Measurements from ENCODE around the gene EZR. TPM values are rescaled to one million over a fixed set of nuclear protein-coding genes. Genes with fewer than 3 reads are reported as not detected.
A peak's percentile ranks its signal among the peaks of the same experiment; 100 is the strongest.

EZR gene
- total RNA-seq, 1 donor from 2014 or later = 254 TPM

DNA sequence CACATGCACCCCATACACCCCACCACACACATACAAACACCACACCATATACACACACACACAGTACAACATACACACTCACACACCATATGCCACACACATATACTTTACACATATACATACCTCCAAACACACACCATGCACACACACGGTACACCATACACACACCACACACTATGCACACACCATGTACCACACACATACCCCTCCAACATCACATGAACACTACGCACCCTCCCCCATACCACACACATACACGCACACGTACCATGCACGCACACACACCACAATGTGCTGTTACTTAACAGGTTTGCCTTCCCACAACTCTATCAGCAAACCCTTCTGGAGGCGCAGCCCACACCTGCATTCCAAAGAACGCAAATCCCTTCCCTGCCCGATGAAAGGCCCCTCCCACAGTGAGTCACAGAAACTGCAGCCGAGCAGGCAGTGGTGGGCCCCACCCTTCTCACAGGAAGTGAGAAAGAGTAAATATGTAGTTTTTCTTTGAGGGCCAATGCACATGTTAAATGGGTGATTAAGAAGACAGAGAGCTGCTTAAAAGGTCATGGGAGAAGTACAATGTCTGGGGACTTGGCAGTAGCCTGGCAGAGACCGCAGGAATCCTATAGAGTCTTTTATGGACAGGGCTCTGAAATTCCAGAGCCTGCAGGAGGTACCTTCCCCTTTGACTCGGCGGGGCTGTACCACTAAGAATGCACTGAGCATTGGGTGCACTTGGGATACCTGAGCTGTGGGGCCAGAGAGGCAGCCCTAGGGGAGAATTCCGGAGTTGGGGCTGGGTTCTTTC lies 34.1 kb upstream of the EZR start:
- H3K36me3 ChIP-seq = no peaks in the 10 kb centered on the region
- intact Hi-C loops (cut with DNase I) = no loop called here
- peak overlapping the region; percentile 87 for H3K27ac ChIP-seq
- peak; percentile 92 for DNase-seq
- H3K9me3 ChIP-seq = no peaks in the 10 kb centered on the region
- no peak overlapping the region for H3K4me3 ChIP-seq
- ATAC-seq = peak; percentile 89 to 93
- TF ChIP-seq, protein P1, sequence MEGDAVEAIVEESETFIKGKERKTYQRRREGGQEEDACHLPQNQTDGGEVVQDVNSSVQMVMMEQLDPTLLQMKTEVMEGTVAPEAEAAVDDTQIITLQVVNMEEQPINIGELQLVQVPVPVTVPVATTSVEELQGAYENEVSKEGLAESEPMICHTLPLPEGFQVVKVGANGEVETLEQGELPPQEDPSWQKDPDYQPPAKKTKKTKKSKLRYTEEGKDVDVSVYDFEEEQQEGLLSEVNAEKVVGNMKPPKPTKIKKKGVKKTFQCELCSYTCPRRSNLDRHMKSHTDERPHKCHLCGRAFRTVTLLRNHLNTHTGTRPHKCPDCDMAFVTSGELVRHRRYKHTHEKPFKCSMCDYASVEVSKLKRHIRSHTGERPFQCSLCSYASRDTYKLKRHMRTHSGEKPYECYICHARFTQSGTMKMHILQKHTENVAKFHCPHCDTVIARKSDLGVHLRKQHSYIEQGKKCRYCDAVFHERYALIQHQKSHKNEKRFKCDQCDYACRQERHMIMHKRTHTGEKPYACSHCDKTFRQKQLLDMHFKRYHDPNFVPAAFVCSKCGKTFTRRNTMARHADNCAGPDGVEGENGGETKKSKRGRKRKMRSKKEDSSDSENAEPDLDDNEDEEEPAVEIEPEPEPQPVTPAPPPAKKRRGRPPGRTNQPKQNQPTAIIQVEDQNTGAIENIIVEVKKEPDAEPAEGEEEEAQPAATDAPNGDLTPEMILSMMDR (IDR thresholded peaks at IDR 0.05) = no peak
- H3K27me3 ChIP-seq (ENCODE audit: low read depth) = no peaks in the 10 kb centered on the region
- H3K4me1 ChIP-seq = peaks cover 49% of the 10 kb centered on the region

DNA sequence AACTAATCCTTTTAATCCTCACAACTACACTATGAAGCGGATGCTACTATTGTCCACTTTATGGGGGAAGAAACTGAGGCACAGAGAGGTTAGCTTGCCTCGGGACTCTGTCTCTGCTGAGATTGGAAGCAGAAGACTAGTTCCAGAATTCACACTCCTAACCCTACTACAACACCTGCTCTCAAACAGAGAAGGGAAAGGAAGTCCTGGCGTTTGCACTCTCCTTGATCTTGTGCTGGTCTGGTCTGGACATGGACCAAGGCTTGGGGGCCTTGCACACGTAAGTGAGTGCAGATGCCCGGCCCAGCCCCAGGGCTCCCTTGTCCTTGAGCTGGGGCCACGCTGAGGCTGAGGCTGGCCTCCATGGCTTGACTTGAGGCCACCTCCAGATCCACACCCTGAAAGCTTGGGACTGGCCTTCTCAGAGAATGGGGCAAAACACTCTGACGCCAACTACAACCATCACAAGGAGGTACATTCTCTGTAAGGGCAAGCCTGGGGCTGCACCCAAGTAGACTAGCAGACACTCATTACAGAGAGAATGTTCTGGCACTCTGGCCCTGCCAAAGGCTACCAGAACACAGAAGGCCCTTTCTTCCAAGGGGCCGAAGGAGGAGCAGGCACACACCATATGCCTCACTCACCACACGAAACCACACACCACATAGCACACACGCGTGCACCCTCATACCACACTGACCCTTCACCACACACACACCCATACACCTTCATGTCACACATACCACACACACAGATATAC lies 33.3 kb upstream of the EZR start:
- no peaks in the 10 kb centered on the region for H3K9me3 ChIP-seq
- no peaks in the 10 kb centered on the region for H3K36me3 ChIP-seq
- peak overlapping the region; percentile 87 for H3K27ac ChIP-seq
- DNase-seq (no peak), ATAC-seq (peak; percentile 2)
- peaks cover 45% of the 10 kb centered on the region for H3K4me1 ChIP-seq
- TF ChIP-seq, protein P1 (IDR thresholded peaks at IDR 0.05) = no peak
- H3K27me3 ChIP-seq (ENCODE audit: low read depth) = no peaks in the 10 kb centered on the region
- intact Hi-C loops (cut with DNase I) = no loop called here
- no peak overlapping the region for H3K4me3 ChIP-seq

DNA sequence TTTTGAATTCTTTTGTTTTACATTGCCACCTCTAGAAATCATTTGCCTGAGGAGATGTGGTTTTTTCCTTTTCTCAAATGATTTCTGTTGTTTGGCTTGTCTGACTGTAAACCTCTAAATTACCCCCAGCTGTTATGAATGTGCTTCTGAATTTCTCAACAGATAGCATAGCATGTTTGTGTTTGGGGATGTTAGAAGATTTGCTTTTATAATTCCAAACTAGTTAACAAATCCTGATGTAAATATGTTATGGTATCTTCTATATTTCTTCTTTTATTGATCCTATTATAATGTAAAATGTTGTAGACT lies 31.6 kb upstream of the EZR start:
- H3K27ac ChIP-seq = peak overlapping the region; percentile 87

DNA sequence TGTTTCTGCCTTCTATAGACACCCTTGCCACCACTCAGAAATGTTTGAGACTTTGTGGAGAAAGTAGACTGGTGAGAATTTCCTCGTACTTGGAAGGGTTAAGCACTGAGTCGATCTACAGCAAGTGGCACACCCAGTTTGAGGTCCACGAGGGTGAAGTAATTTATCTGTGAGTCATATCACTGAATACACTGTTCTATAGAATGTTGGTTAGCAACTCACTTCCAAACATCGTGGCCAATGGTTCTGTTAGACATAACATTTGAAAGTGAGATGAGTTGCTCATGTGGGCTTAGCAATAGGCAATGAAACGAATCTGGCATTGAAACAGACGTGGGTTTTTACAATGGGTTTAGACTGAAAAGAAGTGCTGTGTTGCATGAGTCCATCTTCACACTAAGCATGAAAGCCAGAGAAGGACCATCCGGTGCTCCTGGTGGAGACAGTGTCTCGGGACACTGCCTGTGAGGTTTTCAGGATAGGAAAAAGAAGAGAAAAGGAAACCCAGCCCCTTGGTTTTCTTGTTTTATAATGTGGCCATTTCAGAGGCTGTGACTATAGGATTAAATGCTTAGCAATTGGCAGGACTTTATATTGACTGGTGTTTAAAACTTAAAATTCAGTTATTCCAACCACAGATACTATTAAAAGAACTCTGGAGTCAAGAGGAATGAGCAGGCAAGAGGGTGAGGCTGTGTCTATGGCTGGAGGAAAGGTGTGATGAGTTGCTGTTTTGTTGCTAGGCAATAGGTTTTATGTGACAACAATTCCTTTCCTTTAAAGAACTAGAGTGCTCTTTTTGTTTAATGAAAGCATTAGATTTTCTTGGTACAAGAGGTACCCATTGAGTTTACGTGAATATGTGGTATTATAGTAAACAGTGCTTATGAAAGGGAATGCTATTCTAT lies 31.0 kb upstream of the EZR start:
- DNase-seq = no peak
- Histone ChIP-seq H3K4me1 (peaks cover 39% of the 10 kb centered on the region), H3K27ac (peak overlapping the region; percentile 87), H3K4me3 (no peak overlapping the region), H3K27me3 (ENCODE audit: low read depth) (no peaks in the 10 kb centered on the region), H3K36me3 (no peaks in the 10 kb centered on the region), H3K9me3 (no peaks in the 10 kb centered on the region)
- TF ChIP-seq, protein P1 (IDR thresholded peaks at IDR 0.05) = no peak
- ATAC-seq = peak; percentile 68 to 79
- intact Hi-C loops (cut with DNase I) = no loop called here

More for the DNA sequence above, 31.6 kb upstream of the EZR start:
- ATAC-seq (no peak), DNase-seq (no peak)
- Histone ChIP-seq H3K27me3 (ENCODE audit: low read depth) (no peaks in the 10 kb centered on the region), H3K9me3 (no peaks in the 10 kb centered on the region), H3K4me1 (peaks cover 45% of the 10 kb centered on the region), H3K4me3 (no peak overlapping the region), H3K36me3 (no peaks in the 10 kb centered on the region)
- intact Hi-C loops (cut with DNase I) = no loop called here
- TF ChIP-seq, protein P1 (IDR thresholded peaks at IDR 0.05) = no peak

DNA sequence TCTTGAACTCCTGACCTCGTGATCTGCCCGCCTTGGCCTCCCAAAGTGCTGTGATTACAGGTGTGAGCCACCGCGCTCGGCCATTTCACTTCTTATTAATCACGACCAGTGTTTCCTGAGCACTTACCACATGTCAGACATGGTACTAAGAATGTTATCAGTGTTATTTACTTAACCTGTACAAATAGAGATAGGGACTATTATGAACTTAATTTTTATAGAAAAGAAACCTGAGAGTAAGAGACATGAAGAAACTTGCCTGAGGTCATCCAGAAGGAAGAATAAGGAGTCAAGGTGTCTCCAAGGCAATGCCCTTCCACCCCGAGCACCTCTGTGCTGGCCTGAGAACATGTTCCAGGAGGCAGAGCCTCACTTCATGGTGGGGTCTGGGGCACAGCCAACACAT lies 29.3 kb upstream of the EZR start:
- H3K27ac ChIP-seq = no peak overlapping the region
- no peaks in the 10 kb centered on the region for H3K27me3 ChIP-seq (ENCODE audit: low read depth)
- H3K36me3 ChIP-seq = no peaks in the 10 kb centered on the region
- no peak for DNase-seq
- no peak overlapping the region for H3K4me3 ChIP-seq
- no peak for ATAC-seq
- intact Hi-C loops (cut with DNase I) = no loop called here
- H3K9me3 ChIP-seq = no peaks in the 10 kb centered on the region
- peaks cover 22% of the 10 kb centered on the region for H3K4me1 ChIP-seq
- TF ChIP-seq, protein P1 (IDR thresholded peaks at IDR 0.05) = no peak

All from lower lobe of right lung (tissue), 2 donors.